Measurements from ENCODE around the gene HIPK1.

Gene HIPK1

DNA sequence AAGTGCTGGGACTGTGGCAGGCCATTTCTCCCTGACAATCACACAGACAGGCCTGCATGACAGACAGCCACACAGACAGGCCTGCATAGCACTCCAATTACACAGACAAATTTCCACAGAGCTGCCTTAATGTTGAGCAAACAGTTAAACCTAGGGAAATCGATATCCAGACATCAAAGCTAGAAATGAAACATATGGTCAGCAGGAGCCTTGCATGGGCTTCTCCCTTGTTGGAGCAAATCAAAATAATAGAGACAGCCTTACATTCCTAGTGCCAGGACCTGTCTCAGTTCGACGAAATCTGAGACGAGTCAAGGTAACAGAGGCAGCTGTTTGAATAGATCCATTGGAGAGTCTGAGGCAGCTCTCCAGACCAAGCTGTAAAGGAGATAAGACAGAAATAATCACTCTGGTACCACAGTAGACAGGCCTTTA, 92.6 kb downstream of the HIPK1 start:
- FAIRE-seq = no peak

DNA sequence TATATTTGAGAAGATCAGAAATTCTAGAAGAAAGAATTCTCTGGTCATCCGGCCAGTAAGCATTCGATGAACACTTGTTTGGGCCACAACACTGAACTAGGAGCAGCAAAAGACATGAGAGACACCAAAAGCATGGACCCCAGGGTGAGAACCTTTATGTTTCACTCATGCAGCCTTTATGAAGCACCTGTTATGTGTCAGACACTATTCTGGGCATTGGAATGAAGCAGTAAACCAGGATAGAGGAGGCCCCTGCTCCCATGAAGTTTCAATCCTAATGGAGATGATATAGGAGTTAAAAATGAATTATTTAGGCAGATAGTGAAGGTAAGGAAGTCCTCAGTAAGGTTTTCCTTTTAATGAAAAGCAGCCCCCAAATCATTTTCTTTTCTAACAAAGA, 93.8 kb downstream of the HIPK1 start:
- FAIRE-seq = no peak

DNA sequence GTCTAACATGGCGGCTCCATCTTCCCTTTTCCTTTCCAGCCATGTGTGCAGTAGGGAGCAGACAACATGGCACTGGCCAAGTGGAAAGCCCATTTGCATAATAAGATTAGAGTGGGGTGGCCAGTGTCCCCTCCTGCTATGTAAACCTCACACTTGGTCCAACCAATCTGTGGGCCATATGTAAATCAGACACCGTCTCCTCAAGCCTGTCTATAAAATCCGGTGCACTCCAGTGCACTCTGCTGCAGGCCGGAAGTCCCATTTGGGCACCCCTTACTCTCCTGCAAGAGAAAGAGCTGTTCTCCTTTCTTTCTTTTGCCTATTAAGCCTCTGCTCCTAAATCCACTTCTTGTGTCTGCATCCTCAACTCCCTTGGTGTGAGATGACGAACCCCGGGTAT, 94.3 kb downstream of the HIPK1 start:
- no peak for FAIRE-seq

DNA sequence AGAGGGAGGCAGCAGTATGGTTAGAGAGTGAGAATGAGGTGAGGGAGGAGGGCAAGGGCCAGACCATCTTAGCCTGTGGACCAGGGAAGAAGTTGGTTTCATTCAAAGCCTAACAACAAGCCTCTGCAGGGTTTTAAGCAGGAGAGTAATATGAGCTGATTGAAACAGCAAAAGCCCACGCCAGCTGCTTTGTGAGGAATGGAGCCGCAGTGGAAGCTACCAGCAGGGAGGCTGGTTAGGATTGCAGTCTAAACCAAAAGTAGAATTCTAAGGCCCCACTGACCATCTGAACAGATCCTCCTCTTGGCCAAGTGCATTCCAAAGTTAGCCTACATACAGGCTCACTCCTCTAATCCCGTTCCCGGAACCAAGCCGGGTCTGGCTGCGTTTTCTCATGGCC, 94.9 kb downstream of the HIPK1 start:
- FAIRE-seq = no peak

DNA sequence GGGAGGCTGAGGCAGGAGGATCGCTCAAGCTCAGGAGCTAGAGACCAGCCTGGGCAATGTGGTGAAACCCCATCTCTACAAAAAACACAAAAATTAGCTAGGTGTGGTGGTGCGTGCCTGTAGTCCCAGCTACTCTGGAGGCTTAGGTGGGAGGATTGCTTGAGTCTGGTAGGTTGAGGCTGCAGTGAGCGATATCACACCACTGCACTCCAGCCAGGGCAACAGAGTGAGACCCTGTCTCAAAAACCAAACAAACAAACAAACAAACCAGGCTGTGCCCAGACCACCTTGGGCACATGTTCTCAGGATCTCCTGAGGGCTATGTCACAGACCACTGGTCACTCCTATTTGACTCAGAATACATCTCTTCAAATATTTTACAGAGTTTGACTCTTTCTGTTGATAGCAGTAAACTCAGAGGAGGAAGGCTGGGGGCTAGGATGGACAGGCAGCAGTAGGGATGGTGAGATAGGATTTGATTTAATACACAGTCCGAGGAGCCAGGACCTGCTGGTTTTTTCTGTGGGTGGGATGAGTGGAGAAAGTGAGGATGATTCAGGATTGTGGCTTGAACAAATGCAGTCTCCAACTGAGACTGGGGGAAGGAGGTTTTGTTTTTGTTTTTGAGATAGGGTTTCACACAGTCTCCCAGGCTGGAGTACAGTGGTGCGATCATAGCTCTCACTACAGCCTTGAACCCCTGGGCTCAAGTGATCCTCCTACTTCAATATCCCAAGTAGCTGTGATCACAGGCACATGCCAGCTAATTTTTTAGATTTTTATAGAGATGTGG, 96.7 kb downstream of the HIPK1 start:
- no peak for FAIRE-seq

DNA sequence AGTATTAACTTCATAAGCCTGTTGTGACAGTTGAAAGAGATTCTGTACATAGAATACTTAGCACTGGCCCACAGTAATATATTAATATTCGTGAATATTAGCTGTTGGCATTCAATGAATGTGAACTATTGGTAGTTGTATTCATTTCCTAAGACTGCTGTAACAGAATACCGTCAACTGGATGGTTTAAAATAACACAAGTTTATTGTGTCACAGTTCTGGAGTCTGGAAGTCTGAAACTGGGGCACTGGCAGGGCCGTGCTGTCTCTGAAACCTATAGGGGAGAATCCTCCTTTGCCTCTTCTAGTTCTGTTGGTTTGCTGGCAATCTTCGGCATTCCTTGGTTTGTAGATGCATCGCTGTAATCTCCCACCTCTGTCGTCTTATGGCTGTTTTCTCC, 97.7 kb downstream of the HIPK1 start:
- no peak for FAIRE-seq
